ENCODE measurements around the gene CTSH.
A peak's percentile ranks its signal among the peaks of the same experiment; 100 is the strongest.
"Not testable (repeated sequence)": the region's sequence is repeated elsewhere in the genome, so short reads cannot be mapped to it uniquely, and the experiment has no call there.

CTSH gene

DNA sequence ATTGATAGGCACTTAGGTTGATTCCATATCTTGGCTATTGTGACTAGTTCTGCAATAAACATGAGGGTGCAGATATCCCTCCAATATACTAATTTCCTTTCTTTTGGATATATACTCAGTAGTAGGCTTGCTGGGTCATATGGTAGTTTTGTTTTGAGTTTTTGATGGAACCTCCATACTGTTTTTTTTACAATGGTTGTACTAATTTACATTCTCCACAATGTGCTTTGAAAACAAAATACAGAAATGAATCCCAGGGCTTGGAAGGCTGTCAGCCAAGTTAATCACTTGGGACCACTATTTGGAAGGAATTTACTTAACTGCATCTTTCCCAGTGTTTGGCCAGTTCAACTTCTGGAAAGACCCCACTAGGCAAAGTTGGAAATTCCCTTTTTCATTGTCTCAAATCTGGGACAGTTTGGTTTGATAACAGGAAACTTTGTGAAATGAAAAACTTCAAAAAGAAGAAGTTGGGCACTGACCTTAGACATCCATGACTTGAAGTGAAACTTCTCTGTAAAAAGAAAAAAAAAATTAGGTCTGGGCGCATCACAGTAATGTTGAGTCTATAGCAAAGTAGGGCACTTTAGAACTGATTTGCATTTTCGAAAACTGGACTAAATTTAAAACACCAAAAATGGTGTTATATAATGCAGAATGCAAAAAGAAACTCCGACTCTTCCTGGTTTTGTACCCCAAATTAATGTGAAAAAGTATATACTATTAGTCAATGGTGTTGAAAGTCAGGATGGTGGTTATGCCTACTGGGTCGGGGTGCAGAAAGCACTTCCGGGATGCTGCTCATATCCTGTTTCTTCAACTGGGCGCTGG, 6.0 kb downstream of the CTSH start:
- peak; percentile 19 for DNase-seq

DNA sequence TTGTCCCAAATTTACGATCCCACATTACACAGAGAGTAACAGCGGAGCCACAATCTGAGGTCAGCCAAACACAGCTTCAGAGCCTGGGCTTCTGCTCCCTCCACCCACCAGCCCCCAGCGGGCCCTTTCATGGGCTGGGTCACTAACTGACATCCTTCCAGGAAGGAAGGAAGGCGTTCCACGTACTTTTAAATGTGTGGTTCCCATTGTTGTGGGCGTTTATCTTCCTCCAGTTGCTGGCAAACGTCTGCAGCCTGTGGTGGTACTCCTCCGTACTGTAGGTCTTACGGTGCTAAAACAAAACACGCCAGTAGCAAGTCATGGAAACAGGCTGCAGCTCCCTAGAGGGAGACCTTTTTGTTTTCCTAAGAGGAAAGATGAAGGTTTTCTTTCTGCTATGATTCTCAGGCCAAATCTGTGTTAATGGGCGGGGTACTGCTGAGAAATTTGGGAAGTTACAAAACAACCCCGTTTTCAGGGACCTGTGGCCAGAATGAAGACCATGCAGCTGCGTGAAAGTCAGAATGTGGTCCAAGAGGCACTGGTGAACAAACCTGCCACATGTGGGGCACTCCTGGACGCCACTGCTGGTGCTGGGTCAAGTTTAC, 7.6 kb downstream of the CTSH start:
- no peak for DNase-seq

DNA sequence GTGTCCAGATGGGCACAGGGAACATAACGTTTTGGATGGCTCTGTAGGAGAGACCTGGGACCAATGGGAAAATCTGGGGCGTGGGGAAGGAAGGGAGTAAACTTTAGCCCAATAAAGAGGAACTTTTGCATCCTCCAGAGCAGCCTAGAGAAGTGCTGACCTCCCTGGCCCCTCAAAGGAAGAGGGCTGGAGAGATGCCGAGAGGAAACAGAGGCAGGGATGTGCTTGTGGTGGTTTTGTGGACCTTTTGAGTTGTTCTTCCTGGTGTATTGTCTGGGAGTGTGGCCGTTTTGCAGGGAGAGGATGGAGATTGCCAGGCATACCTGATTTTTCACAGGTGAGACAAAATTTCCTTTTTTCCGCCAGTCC, 10.2 kb downstream of the CTSH start:
- no peak for DNase-seq

DNA sequence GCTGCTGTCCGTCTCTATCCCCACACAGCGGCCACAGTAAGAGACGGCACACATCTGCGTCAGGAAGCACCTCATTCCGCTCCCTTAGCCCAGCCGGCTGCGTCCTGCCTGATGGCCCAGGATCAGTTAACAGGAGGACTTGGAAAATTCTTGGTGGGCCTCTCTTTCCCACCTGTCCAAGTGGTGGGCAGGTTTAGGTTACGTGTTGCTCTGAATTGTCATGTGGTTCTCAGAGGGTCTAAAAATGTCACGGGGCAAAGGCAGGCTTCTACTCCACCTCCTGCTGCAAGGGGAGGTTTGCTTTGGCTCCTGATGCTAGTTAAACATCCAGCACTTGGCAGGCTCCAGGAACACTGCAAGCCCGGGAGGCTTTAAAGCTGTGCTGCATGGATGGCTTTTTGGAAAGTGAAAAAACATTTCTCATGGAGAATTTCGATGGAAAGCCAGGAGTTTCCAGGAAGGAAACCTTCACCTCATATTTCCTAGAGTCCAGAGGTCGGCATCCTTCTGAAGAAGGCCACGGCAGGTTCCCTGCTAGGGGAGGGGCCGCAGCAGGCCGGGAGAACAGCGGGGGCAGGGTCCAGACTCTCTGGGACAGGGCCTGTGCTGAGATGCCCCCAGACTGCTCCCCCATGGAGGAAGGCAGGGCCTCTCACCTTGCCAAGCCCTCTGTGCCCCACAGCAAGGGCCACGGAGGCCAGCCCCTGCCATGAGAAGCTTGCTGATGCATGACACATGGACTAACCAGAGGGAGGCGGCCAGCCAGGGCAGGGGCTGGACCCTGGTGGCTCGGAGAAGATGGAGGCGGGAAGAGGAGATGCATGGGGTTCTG, 10.8 kb downstream of the CTSH start:
- no peak for DNase-seq

DNA sequence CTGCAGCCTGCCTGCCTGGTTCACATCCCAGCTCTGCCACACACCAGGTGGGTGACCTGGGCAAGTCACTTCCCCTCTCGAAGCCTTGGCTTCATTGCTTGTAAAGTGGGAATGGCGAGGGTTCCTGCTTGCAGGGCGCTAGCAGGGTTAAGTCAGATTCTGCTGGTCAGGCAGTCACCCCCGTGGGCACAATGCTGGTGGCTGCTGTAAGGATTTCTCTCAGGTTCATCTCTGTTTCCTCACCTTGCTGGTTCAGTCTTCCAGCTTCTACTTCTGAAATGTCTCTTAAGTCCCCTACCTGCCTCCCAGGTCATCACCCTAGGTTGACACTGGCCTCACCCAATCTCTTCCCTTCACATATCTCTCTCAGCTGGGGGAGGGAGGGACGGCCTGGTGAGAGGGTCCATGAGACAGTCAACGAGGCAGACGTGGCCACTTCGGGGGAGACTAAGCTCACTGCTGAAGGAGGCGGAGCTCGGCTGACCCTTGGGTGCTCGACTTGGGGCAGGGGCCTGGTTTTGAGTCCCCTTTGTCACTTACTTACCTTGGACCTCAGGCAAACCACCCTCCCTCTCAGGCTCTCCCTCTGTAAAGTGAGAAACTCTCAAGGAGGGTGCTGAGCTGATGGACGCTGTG, 11.5 kb downstream of the CTSH start:
- no peak for DNase-seq

DNA sequence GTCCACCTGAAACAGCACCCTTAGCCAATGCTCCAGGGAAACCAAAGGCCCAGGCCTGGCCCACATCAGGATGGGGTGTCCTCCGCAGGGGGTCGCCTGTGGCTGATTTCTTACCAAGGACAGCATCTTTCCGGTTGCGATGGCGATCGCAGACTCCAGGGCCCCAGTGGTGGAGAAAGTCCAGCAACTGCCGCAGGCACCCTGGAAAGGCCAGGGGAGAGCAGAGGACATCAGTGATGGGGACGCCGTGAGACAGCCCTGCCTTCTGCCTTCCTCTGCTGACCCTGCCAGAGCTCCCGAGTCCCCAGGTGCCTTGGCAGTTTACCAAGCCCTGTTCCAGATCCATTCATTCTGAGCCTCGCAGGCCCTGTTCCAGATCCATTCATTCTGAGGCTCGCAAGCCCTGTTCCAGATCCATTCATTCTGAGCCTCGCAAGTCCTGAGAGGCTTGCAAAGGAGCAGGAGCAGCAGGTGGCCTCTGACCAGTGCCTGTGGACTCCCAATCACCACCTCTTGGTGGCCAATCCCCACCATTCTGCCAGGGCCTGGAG, 12.5 kb downstream of the CTSH start:
- DNase-seq = no peak

DNA sequence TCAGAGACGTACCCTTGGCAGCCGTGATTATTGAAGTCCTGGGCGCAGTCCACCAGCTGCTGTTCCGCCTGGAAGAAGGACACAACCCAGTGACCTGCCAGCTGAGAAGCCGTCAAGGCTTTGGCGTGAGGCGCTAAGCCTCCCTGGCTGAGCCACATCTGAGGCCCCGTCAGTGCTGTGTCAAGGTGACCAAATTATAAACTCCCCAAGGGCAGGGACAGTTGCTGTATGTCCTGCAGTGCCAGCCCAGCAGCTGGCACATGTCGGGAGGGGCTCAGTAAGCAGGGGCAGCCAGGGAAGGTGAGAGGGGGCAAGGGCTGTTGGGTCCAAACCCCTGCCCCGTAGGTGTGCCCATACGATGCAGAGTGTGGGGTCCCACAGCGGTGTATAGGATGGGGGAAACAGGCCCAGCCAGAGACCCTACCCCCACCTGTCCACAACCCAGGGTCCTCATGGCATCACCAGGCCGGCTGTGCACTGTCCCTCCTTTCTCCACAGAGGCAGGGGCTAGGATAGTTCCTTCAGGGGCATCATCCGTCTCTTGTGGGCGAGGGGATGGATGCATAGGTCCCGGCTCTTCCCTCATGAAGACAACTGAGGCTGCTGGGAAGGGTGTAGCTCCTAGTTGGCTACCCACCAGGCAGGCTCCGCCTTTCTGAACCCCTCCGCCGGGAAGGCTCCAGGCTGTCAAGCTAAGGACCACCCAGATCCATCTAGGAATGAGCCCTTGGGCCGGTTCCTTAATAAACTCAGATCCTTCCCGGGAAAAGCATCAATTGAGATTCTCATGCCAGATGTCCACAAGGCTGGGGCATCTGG, 13.2 kb downstream of the CTSH start:
- DNase-seq = no peak

DNA sequence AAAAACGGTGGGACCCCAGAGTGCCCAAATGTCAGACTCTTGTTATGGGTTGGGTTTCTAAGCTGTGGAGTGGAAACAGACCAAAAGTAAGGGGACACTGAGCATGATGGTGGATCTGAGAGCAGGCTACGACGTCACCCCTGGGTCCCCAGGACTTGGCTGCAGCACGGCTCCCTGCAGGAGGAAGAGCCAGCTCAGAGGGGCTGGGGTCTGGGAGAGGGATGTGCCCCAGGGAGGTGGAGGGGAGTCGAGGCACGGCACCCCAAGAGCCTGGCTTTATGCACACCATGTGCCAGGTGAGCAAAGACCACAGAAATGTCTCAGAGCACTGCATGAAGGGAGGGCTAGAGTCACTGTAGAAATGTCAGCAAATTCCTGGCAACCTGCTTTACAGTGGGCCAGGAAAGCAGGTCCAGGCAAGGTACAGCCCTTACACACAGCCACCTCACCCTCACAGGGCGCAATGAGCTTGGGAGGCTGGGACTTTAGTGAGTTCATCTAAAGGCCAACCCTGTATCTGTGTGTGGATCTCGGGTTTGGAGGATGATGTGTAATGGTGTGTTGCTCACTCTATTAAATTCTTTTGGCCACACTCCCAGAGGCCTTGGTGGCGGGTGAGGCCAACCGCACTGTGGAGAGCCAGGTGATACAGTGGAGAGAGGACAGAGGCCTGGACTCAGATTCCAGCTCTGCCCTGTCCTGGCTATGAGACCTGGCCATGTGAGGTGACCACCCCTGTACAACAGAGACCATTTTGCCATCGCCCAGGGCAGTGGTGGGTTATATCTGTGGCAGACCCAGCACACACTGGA, 14.1 kb downstream of the CTSH start:
- no peak for DNase-seq

DNA sequence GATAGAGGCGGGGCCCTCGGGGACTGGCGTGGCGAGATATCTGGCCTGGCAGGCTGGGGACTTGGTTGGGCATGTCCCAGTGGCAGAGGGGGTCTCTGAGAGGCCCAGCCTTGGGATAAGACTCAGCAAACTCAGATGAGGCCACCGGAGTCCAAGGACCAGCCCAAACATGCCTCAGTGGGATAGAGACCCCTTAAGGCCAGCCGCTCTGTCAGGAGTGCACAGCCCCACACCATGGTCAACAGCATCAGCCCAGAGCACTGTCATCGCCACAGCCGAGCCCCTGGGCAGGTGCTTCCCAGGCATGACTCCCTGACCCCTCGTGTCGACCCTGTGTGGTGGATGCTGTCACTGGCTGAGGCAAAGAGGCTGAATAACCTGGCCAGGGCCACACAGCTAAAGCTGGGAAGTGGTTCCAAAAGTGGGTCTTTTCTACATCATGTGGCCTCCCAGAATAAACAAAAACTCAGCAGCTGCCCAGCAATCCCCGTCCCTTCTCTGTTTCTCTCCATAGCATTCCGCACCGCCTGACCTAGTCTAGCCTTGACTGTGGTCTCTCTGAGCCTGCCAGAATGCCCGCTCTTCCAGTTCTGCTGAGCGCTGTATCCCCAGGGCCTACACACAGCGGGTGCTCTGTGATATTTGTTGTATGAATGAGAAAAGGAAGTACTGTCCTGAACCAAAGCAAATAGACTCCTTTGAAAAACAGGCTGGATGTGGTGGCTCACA, 15.1 kb downstream of the CTSH start:
- DNase-seq = no peak

DNA sequence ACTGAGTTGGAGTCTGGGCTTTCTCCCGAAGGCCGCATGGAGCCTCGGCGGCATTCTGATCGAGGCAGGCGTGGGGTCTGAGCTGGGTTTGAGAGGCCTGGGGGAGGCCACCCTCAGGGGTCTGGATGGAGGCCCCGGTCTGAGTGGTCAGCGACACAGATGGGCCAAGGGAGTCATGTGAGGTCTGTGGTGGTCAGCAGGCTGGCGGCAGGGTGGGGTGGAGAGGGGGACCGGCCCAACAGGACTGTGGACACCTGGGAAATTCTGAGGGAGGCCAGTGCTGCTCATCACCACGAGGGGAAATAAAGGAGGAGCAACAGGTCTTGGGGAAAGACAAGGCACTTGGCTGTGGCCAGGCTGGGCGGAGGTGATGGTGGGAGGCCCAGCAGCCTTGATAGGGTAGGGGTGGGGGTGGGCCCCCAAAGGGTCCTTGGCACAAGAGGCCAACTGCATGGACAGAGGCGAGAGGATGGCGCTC, 16.2 kb downstream of the CTSH start:
- DNase-seq = no peak

DNA sequence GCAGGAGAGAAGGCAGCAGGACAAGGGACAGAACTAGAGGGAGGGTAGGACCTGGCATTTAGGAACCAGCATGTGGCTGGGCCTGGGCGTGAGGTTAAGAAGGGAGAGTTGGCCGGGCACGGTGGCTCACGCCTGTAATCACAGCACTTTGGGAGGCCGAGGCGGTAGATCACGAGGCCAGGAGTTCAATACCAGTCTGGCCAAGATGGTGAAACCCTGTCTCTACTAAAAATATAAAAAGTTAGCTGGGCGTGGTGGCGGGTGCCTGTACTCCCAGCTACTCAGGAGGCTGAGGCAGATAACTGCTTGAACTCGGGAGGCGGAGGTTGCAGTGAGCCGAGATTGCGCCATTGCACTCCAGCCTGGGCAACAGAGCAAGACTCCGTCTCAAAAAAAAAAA, 16.7 kb downstream of the CTSH start:
- DNase-seq = not testable (repeated sequence)

DNA sequence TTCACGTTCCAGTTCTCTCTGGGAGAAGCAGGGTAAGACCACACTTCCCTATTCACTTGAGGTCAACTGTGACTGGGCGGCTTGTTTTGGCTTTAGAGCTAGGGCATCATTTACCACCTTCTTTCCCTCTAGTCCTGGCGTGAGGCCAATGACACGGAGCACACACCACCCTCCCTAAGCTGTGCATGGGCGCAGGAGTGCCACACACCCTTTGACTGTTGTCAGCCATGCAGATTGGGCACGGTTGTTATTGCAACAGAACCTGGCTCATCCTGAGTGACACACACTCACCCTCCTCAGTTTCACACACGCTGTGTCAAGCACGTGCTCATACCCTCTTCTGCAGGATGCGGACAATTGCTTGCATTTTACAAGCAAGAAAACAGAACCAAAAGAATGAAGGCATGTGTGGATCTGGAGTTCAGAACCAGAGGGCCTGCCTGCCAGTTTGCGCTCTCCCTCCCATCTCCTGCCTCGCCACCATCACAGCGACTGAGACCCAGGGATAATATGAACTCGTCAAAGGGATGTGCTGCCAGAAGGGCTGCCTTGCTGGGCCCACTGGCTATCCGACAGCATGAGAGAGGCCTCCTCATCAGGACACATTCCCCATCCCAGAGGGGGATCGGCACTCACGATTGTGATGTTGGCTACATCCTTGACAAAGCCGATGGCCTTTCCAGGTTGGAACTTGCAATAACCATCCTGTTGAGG, 17.6 kb downstream of the CTSH start:
- DNase-seq = no peak

DNA sequence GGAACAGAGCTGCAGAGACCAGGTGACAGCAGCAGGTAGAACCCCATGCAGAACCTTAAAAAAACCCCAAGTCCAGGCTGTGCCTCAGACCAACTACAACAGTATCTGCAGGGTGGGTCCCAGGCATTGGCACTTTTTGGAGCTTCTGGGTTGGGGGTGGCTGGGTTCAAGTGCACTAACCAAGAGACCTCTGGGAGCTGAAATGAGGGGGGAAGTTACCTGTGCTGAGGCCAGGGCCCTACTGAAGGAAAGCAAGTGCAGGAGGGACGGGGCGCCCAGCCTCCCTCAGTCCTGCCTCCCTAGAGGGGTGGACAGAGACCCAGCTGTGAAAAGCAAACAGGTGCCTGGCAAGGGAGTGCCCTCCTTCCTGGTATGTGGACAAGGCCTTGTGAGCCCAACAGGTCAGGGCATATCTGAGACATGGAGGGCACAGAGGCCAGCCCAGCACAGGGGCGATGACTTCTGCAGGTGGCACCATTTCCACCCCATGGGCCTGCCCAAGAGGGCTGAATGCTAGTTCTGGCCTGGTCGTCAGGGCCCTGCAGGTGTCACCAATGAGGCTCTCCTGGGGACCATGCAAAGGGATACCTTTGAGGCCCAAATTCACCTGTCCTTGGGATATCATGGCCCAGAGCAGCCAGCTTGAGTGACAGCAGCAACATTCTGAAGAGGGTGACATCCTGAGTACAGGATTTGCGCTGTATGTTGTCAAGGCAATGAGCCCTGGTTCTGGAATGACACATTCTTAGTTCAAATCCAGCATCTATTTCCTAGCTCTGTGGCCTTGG, 18.7 kb downstream of the CTSH start:
- DNase-seq = no peak

DNA sequence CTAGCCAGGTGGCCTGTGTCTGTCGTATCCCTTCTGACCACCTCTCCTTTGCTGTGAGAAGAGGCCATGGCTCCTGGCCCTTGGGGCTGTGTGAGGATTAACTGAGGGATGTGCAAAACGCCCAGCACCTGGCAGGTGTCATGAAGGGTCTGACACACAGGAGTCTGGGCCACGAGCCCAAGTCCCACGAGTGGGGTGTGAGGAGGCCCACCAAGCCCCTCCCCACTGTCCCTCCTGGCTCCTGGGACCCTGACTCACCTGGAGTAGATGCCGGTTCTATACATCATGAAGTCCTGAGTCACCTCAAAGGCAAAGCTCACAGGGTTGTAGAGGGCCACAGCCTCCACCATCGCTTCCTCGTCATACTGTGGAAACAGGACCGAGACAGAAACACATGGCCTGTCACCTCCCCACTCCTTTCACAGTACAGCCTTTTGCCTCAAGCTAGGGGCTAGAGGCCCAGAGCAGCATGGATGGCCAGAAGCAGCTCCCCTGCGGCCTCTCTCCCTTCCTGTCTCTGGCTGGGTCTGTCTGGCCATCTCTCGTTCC, 19.7 kb downstream of the CTSH start:
- DNase-seq = no peak

DNA sequence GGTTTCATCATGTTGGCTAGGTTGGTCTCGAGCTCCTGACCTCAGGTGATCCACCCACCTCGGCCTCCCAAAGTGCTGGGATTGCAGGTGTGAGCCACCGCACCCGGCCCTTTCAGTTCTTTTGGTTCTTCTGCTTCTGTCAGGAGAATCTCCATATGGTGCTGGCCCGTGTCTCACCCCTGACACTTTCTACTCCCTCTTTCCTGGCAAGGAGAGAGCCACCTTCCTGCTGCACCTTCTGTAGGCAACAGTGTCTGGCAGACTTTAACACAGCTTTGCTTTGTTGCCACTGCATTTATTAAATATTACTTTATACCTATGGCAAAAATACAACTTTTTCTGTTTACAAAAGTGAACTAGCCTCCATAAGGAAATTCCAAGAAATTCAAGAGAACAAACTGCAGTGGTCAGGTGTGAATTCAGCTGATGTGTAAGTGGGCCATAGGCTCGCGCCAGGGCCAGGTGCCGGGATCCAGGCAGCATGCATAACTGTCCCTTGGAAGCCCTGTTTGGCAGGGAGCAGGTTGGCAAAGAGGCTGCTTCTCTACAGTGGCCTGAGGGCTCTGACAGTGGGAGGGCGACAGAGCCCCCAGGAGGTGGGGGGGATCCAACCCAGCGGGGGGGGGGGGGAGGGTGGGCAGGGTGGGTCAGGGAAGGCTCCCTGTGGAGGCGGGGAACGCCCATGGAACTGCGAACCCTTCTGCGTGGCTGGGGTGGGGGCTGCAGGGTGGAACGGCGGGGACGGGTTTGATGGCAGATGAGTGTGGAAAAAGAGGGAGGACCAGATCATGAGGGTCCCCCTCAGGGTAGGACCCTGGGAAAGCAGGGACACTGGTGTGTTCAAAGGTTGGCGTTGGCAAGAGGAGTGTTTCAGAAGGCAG, 21.1 kb downstream of the CTSH start:
- DNase-seq = no peak

DNA sequence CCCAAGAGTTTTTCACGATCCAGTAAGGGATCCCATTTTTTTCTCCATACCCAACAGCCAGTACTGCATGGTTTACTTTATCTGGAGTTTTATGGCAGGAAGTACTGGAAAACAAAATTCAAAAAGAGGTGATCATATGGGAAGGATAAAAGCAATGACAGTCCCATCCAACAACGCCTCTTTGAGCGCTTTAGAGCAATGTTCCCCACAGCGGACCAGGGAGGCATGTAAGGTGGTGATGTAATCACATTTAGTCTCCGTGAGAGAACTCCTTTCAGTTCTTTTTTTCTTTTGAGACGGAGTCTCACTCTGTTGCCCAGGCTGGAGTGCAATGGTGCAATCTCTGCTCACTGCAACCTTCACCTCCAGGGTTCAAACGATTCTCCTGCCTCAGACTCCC, 21.8 kb downstream of the CTSH start:
- no peak for DNase-seq

DNA sequence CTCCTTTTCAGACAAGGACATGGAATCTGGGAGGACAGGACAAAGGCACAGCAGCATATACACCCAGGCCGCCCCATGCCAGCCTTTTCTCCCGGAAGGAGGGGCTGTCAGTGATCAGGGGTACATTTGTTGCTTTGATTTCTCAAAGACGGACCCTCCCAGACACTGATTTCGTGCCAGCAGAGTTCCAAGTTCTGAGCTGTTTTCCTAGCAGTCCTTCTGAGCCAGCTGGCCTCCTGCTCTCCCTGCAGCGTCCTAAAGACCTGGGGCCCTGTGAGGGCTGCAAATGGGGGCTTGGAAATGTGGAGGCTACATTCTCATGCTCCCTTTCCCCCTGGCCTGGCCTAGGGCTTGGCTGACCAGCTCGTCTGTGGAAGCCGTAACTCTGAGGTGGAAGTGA, 22.3 kb downstream of the CTSH start:
- no peak for DNase-seq

DNA sequence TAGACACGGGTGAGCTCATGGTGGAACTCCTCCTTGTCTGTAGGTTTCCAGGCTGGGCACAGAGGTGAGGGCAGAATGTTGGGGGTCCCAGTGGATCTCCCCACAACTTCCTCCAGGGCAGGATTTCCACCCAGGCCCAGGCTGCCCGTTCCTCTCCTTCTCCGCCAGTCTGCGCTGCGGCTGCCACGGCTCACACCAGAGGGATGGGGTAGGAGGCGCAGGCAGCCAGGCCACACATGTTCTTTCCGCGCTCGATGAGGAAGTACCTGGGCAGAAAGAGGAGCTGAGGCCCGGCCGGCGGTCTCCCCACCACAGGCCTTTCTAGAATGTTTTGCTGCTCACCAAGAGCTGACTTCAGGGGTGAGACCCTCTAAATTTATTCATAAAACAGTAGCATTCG, 22.9 kb downstream of the CTSH start:
- DNase-seq = no peak
